ENCODE measurements around the gene ZNF17. TPM values are rescaled to one million over a fixed set of nuclear protein-coding genes. Genes with fewer than 3 reads are reported as not detected.

The ZNF17 gene
- polyA plus RNA-seq, 3 donors: 1.4 to 3.3 (median 2.3) TPM

- H3K27ac Mint-ChIP-seq: peak within 1 kb of the TSS; percentile 85 to 97 (median 93)
- H3K36me3 Mint-ChIP-seq: peaks cover 19 to 28% of the 10 kb centered on the region in 2 donors
- peak within 1 kb of the TSS; percentile 81 to 86 for H3K4me3 Mint-ChIP-seq
Measured at GRCh38 chr19:57362997-57363687, 47.8 kb upstream of the ZNF17 start, which contains the start of the genes TRAPPC2B and ZNF547. TRAPPC2B (plus strand) TSS chr19:57363551; CDS start chr19:57364834, 1,283 bp downstream. ZNF547 (plus strand) TSS chr19:57363551; CDS start chr19:57368556, 5,005 bp downstream.

DNA sequence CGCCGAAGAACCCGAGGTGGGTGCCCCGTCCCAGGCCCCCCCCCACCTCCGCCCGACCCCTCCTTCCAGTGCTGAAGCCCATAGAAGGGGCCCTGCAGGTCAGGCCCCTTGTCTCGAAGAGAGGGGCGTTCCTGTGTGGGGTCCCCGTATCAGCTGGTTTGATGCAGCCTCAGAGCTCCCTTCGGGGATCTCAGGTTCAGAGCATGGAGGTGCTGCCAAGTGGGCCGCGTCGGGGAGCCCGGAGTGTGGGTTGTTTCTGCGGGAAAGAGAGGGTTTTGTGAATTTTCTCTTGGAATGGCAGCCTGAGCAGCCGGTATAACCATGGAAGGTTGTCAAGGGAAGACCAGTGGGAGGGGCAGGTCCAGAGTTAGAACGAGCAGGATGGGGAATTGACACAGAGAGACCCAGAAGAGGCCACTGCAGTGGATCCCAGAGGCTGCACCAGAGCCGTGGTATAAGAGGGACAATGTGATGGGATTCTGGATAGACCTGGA, 47.2 kb upstream of the ZNF17 start:
- Histone ChIP-seq H3K4me3 (replicated peaks in 1 of 3; ENCODE audit: low read depth in 2 of 3, low read length in 3 of 3) (peak overlapping the region; percentile 39 to 76 (median 54)), H3K27me3 (ENCODE audit: control insufficient read depth in 2 of 2, insufficient read depth in 2 of 2, low read length in 2 of 2) (no peaks in the 10 kb centered on the region), H3K9ac (ENCODE audit: insufficient read depth, low read length, poor library complexity, severe bottlenecking) (peak overlapping the region; percentile 83), H3K79me2 (ENCODE audit: insufficient read depth, low read length) (peaks cover 10% of the 10 kb centered on the region), H3K4me2 (replicated peaks; ENCODE audit: extremely low read depth, low read length, poor library complexity, severe bottlenecking) (peak overlapping the region; percentile 79), H3K9me3 (replicated peaks in 1 of 2; ENCODE audit: control insufficient read depth in 1 of 2, insufficient read depth in 1 of 2, low read length in 2 of 2) (peaks cover 31 to 66% of the 10 kb centered on the region in 2 donors), H3K4me1 (ENCODE audit: control insufficient read depth in 1 of 2, insufficient read depth in 2 of 2, low read length in 2 of 2) (peaks cover 12 to 14% of the 10 kb centered on the region in 2 donors), H3K27ac (ENCODE audit: low read depth in 1 of 2, low read length in 2 of 2) (peak overlapping the region; percentile 83 to 89), H3K36me3 (replicated peaks in 1 of 2; ENCODE audit: control insufficient read depth in 1 of 2, insufficient read depth in 2 of 2, low read length in 2 of 2) (peaks cover 0 to 4% of the 10 kb centered on the region in 2 donors), H4K20me1 (ENCODE audit: insufficient read depth, low read length) (no peaks in the 10 kb centered on the region), H2AFZ (ENCODE audit: insufficient read depth, low read depth, low read length, poor library complexity, severe bottlenecking) (peak overlapping the region; percentile 73)
- Mint-ChIP-seq H3K4me1 (peaks cover 10% of the 10 kb centered on the region), H3K27ac (peak overlapping the region; percentile 85 to 97 (median 93)), H3K36me3 (peaks cover 19 to 24% of the 10 kb centered on the region in 2 donors), H3K27me3 (ENCODE audit: low read depth in 3 of 3) (peaks cover 1 to 6% (median 4%) of the 10 kb centered on the region in 3 donors), H3K9me3 (peaks cover 29 to 83% (median 72%) of the 10 kb centered on the region in 7 donors), H3K4me3 (peak overlapping the region; percentile 81 to 86)
- intact Hi-C loops (cut with micrococcal nuclease): loop anchor here (2.0 to 10.0 kb wide), 4 partner anchors 25 to 821 kb away; partner anchors contain the start of genes ZNF548 (in 2 of the 2), ZNF274 (in 1 of the 2), ZNF329 (in 1 of the 2) and ZNF749 (in 1 of the 2)
- TF ChIP-seq, protein P1, sequence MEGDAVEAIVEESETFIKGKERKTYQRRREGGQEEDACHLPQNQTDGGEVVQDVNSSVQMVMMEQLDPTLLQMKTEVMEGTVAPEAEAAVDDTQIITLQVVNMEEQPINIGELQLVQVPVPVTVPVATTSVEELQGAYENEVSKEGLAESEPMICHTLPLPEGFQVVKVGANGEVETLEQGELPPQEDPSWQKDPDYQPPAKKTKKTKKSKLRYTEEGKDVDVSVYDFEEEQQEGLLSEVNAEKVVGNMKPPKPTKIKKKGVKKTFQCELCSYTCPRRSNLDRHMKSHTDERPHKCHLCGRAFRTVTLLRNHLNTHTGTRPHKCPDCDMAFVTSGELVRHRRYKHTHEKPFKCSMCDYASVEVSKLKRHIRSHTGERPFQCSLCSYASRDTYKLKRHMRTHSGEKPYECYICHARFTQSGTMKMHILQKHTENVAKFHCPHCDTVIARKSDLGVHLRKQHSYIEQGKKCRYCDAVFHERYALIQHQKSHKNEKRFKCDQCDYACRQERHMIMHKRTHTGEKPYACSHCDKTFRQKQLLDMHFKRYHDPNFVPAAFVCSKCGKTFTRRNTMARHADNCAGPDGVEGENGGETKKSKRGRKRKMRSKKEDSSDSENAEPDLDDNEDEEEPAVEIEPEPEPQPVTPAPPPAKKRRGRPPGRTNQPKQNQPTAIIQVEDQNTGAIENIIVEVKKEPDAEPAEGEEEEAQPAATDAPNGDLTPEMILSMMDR (IDR thresholded peaks at IDR 0.05): no peak
- DNase-seq: no peak
- under 1% methylated on average over 12 of the region's 18 CpGs for WGBS (ENCODE audit: insufficient coverage)

More at GRCh38 chr19:57362997-57363687, 47.8 kb upstream of the ZNF17 start, which contains the start of the genes TRAPPC2B and ZNF547:
- peaks cover 28 to 84% (median 76%) of the 10 kb centered on the region in 7 donors for H3K9me3 Mint-ChIP-seq
- TF ChIP-seq, protein P1 (IDR thresholded peaks at IDR 0.05): no peak
- peaks cover 12 to 14% of the 10 kb centered on the region in 2 donors for H3K4me1 ChIP-seq (ENCODE audit: control insufficient read depth in 1 of 2, insufficient read depth in 2 of 2, low read length in 2 of 2)
- 2% methylated on average over 44 of the region's 47 CpGs for WGBS (ENCODE audit: insufficient coverage)
- H3K4me3 ChIP-seq (replicated peaks in 1 of 3; ENCODE audit: low read depth in 2 of 3, low read length in 3 of 3): peak within 1 kb of the TSS; percentile 40 to 76 (median 54)
- peak within 1 kb of the TSS; percentile 83 to 89 for H3K27ac ChIP-seq (ENCODE audit: low read depth in 1 of 2, low read length in 2 of 2)
- DNase-seq: peak; percentile 97 to 100 (median 100)
- H3K79me2 ChIP-seq (ENCODE audit: insufficient read depth, low read length): peaks cover 10% of the 10 kb centered on the region
- peaks cover 37 to 72% of the 10 kb centered on the region in 2 donors for H3K9me3 ChIP-seq (replicated peaks in 1 of 2; ENCODE audit: control insufficient read depth in 1 of 2, insufficient read depth in 1 of 2, low read length in 2 of 2)
- no peaks in the 10 kb centered on the region for H4K20me1 ChIP-seq (ENCODE audit: insufficient read depth, low read length)
- peak within 1 kb of the TSS; percentile 79 for H3K4me2 ChIP-seq (replicated peaks; ENCODE audit: extremely low read depth, low read length, poor library complexity, severe bottlenecking)
- peaks cover 0 to 10% of the 10 kb centered on the region in 2 donors for H3K36me3 ChIP-seq (replicated peaks in 1 of 2; ENCODE audit: control insufficient read depth in 1 of 2, insufficient read depth in 2 of 2, low read length in 2 of 2)
- peaks cover 1 to 6% (median 4%) of the 10 kb centered on the region in 3 donors for H3K27me3 Mint-ChIP-seq (ENCODE audit: low read depth in 3 of 3)
- intact Hi-C loops (cut with micrococcal nuclease): loop anchor here (2.0 to 10.0 kb wide), 4 partner anchors 26 to 822 kb away; partner anchors contain the start of genes ZNF274 (in 1 of the 2), ZNF329 (in 1 of the 2), ZNF548 (in 1 of the 2) and ZNF749 (in 1 of the 2)
- H3K27me3 ChIP-seq (ENCODE audit: control insufficient read depth in 2 of 2, insufficient read depth in 2 of 2, low read length in 2 of 2): no peaks in the 10 kb centered on the region
- peak within 1 kb of the TSS; percentile 92 for H2AFZ ChIP-seq (ENCODE audit: insufficient read depth, low read depth, low read length, poor library complexity, severe bottlenecking)
- H3K4me1 Mint-ChIP-seq: peaks cover 10% of the 10 kb centered on the region
- H3K9ac ChIP-seq (ENCODE audit: insufficient read depth, low read length, poor library complexity, severe bottlenecking): peak within 1 kb of the TSS; percentile 83
